ENCODE results near the gene PGAP2. TPM values are rescaled to one million over a fixed set of nuclear protein-coding genes. Genes with fewer than 3 reads are reported as not detected.

PGAP2 gene
- total RNA-seq, 1 donor from 2014 or later: 20.3 TPM

DNA sequence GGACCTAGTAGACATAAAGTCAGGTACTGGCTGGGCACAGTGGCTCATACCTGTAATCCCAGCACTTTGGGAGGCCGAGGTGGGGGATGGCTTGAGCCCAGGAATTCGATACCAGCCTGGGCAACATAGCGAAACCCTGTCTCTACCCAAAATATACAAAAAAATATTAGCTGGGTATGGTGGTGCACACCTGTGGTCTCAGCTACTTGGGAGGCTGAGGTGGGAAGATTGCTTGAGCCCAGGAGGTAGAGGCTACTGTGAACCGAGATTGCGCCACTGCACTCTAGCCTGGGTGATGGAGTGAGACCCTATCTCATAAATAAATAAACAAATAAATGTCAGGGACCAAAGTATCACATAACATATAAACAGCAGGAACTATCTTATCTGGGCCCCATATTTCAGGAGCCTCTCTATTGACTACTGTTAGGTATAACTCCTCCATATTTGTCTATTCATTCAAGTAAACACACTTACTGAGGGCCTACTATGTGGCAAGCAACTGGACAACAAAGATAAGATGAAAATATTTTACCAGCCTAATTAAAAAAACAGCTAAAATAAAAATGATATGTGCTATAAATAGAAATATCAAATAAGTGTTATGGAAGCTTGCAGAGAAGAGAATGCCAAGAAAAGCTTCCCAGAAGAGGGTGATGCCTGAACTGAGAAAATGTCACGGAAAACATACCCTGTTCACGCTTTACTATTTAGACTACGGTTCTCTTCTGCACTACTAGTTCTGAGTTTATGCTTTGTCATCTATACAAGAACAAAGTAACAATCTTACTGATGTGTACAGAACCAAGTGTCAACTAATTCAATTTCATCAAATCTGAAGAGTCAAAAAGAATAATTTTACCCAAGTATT, 13.0 kb upstream of the PGAP2 start:
- H3K4me1 Mint-ChIP-seq (ENCODE audit: unreplicated experiment): peaks cover 31% of the 10 kb centered on the region
- H3K9me3 Mint-ChIP-seq (ENCODE audit: unreplicated experiment): no peaks in the 10 kb centered on the region
- no peaks in the 10 kb centered on the region for H3K27me3 Mint-ChIP-seq (ENCODE audit: unreplicated experiment)
- H3K36me3 Mint-ChIP-seq (ENCODE audit: unreplicated experiment): peaks cover 12% of the 10 kb centered on the region
- peak overlapping the region; percentile 90 for H3K4me3 Mint-ChIP-seq (ENCODE audit: unreplicated experiment)
- TF ChIP-seq, protein P1, sequence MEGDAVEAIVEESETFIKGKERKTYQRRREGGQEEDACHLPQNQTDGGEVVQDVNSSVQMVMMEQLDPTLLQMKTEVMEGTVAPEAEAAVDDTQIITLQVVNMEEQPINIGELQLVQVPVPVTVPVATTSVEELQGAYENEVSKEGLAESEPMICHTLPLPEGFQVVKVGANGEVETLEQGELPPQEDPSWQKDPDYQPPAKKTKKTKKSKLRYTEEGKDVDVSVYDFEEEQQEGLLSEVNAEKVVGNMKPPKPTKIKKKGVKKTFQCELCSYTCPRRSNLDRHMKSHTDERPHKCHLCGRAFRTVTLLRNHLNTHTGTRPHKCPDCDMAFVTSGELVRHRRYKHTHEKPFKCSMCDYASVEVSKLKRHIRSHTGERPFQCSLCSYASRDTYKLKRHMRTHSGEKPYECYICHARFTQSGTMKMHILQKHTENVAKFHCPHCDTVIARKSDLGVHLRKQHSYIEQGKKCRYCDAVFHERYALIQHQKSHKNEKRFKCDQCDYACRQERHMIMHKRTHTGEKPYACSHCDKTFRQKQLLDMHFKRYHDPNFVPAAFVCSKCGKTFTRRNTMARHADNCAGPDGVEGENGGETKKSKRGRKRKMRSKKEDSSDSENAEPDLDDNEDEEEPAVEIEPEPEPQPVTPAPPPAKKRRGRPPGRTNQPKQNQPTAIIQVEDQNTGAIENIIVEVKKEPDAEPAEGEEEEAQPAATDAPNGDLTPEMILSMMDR (IDR thresholded peaks at IDR 0.05): no peak
- peak overlapping the region; percentile 98 for H3K27ac Mint-ChIP-seq (ENCODE audit: unreplicated experiment)
- DNase-seq (ENCODE audit: extremely low spot score, unreplicated experiment): no peak

DNA sequence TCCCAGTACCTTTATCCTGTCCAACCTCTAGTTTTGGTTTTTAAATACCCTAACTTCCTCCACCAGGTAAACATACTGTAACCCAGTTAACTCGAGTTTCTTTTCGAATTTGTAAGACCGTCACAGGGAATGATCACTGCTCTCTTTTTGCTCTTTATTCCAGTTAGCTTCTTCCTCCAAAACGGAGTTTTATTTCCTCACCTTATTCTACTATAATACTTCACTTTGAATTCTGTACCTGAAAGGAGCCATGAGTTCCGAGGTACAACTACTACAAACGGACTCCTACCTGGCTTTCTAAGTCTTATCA, 12.4 kb upstream of the PGAP2 start:
- peak overlapping the region; percentile 90 for H3K4me3 Mint-ChIP-seq (ENCODE audit: unreplicated experiment)
- H3K9me3 Mint-ChIP-seq (ENCODE audit: unreplicated experiment): no peaks in the 10 kb centered on the region
- peaks cover 25% of the 10 kb centered on the region for H3K4me1 Mint-ChIP-seq (ENCODE audit: unreplicated experiment)
- H3K27me3 Mint-ChIP-seq (ENCODE audit: unreplicated experiment): no peaks in the 10 kb centered on the region
- peaks cover 7% of the 10 kb centered on the region for H3K36me3 Mint-ChIP-seq (ENCODE audit: unreplicated experiment)
- peak overlapping the region; percentile 98 for H3K27ac Mint-ChIP-seq (ENCODE audit: unreplicated experiment)
- no peak for DNase-seq (ENCODE audit: extremely low spot score, unreplicated experiment)
- TF ChIP-seq, protein P1 (IDR thresholded peaks at IDR 0.05): no peak

DNA sequence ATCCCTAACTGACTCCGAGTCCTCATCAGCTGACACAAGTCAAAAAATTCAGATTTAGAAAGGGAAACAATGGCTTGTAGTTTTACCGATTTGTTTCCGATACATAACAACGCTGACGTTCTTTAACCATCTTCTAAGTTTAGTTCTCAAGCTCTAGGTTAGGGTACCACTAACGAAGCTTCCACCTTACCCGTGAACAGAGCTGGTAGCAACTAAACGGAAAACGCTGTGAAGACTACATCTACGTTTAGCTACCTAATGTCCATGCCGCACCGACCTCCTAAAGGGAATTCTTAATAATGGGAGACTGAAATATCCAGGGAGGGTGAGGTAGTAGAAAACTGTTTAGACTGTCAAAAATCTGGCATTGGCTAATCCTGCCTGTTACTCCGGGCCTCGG, 12.0 kb upstream of the PGAP2 start:
- Mint-ChIP-seq H3K27ac (ENCODE audit: unreplicated experiment) (peak overlapping the region; percentile 98), H3K4me1 (ENCODE audit: unreplicated experiment) (peaks cover 25% of the 10 kb centered on the region), H3K27me3 (ENCODE audit: unreplicated experiment) (no peaks in the 10 kb centered on the region), H3K9me3 (ENCODE audit: unreplicated experiment) (no peaks in the 10 kb centered on the region), H3K36me3 (ENCODE audit: unreplicated experiment) (peaks cover 7% of the 10 kb centered on the region), H3K4me3 (ENCODE audit: unreplicated experiment) (peak overlapping the region; percentile 90)
- TF ChIP-seq, protein P1 (IDR thresholded peaks at IDR 0.05): no peak
- no peak for DNase-seq (ENCODE audit: extremely low spot score, unreplicated experiment)

DNA sequence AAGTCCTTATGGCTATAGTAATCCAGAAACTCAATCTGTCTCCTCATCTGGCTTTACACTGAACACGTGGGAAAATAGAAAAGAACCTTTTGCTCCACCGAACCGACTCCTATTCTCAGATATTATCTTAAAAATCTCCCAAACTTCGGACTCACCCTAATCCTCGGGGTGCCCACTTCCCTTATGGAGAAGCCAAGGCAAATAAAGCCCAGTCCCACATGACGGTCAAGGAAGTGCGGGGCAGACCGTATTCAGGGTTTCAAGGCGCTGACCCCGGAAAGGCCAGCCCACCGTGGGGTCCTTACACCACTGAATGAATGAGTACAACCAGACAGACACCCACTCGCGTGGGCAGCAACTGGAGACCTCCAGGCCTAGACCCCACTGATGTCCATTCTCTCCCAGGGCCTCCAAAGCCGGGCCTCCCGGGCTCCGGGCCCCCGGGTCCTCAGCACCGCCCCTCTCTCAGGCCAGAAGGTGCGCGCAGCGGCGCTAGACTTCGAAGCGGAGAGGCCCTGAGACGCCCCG, 11.5 kb upstream of the PGAP2 start:
- Mint-ChIP-seq H3K9me3 (ENCODE audit: unreplicated experiment) (no peaks in the 10 kb centered on the region), H3K27me3 (ENCODE audit: unreplicated experiment) (no peaks in the 10 kb centered on the region), H3K4me3 (ENCODE audit: unreplicated experiment) (peak overlapping the region; percentile 90), H3K36me3 (ENCODE audit: unreplicated experiment) (peaks cover 7% of the 10 kb centered on the region), H3K27ac (ENCODE audit: unreplicated experiment) (peak overlapping the region; percentile 98), H3K4me1 (ENCODE audit: unreplicated experiment) (peaks cover 25% of the 10 kb centered on the region)
- no peak for DNase-seq (ENCODE audit: extremely low spot score, unreplicated experiment)
- TF ChIP-seq, protein P1 (IDR thresholded peaks at IDR 0.05): no peak

DNA sequence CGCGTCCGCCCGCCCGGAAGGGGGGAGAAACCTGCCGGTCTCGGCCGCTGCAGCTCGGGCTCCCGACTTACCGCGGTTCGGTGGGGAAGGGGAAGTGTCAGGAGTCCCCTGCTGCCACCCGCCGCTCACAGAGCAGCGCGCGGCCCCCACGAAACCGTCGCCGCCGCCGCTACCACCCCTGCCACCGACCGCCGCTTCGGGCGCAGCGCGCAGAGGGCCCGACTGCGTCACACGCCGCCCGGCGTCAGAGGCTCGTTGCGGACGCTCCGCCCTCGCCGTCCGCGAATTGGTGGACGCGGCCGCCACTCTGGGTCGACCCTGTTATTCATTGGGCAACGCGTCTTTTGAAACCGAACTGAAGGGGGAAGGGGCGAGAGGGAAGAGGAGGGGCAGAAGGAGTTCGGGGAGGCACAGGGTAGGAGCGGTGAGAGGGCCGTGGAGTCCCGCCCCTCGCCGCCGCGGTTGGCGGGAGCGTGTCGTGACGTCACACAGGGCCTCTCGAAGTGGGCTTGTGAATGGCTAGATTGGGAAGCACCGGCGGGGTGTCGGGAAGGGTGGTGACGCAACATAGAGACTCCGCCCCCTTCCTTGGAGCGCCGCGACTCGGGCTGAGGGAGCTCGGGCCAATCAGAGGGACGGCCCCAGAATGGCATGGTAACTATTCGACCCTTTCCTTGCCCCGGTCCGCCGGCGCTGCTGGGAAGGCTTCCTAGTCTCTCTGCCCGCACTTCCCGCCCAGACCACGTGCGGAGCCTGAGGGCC, 10.8 kb upstream of the PGAP2 start, which contains the start of gene NUP98:
Gene NUP98, minus strand, starts transcription at position 226 of the 762 bp plus-strand sequence. CDS start 15,437 bp downstream, outside the sequence.
- peak; percentile 100 for DNase-seq (ENCODE audit: extremely low spot score, unreplicated experiment)
- no peaks in the 10 kb centered on the region for H3K9me3 Mint-ChIP-seq (ENCODE audit: unreplicated experiment)
- no peaks in the 10 kb centered on the region for H3K27me3 Mint-ChIP-seq (ENCODE audit: unreplicated experiment)
- peak within 1 kb of the TSS; percentile 90 for H3K4me3 Mint-ChIP-seq (ENCODE audit: unreplicated experiment)
- TF ChIP-seq, protein P1 (IDR thresholded peaks at IDR 0.05): no peak
- peak within 1 kb of the TSS; percentile 98 for H3K27ac Mint-ChIP-seq (ENCODE audit: unreplicated experiment)
- H3K36me3 Mint-ChIP-seq (ENCODE audit: unreplicated experiment): peaks cover 5% of the 10 kb centered on the region
- H3K4me1 Mint-ChIP-seq (ENCODE audit: unreplicated experiment): peaks cover 28% of the 10 kb centered on the region
